Astrocyte of the spinal cord (primary cell): ENCODE measurements around the gene C12orf42.

Source experiments
- DNase-seq: peaks from one replicate; pipeline ENCODE4 v3.0.0; 2011; ENCODE audit warnings: low read depth, low spot score
- H3K4me3 ChIP-seq: 2 replicates; pipeline ENCODE4 v1.5.1; 2011; ENCODE audit warnings: low read depth, mild to moderate bottlenecking, low read length, moderate library complexity
- CTCF ChIP-seq: IDR thresholded peaks from 2 replicates; pipeline ENCODE4 v1.5.1; 2012; ENCODE audit warnings: low read depth, mild to moderate bottlenecking, low read length, inconsistent platforms
- in situ Hi-C: cut with HindIII; loops from 2 replicates; pipeline ENCODE4 v1.10.0; 2017; ENCODE audit warnings: low sequenced_read_pairs

Gene C12orf42

GRCh38 chr12:103498990-103499389 is 3.2 kb upstream of the C12orf42 start:
- no peak overlapping the region for H3K4me3 ChIP-seq
- DNase-seq: no peak
- no peak for TF ChIP-seq CTCF
- in situ Hi-C loops: no loop called here

GRCh38 chr12:103494734-103495468 is 867 bp downstream of the C12orf42 start:
- TF ChIP-seq CTCF: no peak
- no peak overlapping the region for H3K4me3 ChIP-seq
- in situ Hi-C loops: no loop called here

GRCh38 chr12:103494051-103494733 is 1.6 kb downstream of the C12orf42 start:
- DNase-seq: no peak
- H3K4me3 ChIP-seq: no peak overlapping the region
- in situ Hi-C loops: no loop called here
- TF ChIP-seq CTCF: no peak

More at GRCh38 chr12:103494734-103495468, 867 bp downstream of the C12orf42 start:
- no peak for DNase-seq

GRCh38 chr12:103493199-103493598 is 2.6 kb downstream of the C12orf42 start:
- no peak overlapping the region for H3K4me3 ChIP-seq

GRCh38 chr12:103482365-103482764 is 13.4 kb downstream of the C12orf42 start:
- no peak overlapping the region for H3K4me3 ChIP-seq
- in situ Hi-C loops: no loop called here
- DNase-seq: no peak
- TF ChIP-seq CTCF: no peak

More at GRCh38 chr12:103493199-103493598, 2.6 kb downstream of the C12orf42 start:
- in situ Hi-C loops: no loop called here
- no peak for TF ChIP-seq CTCF
- no peak for DNase-seq

GRCh38 chr12:103475073-103475472 is 20.7 kb downstream of the C12orf42 start:
- no peak for DNase-seq

More at GRCh38 chr12:103475073-103475472, 20.7 kb downstream of the C12orf42 start:
- in situ Hi-C loops: no loop called here
- H3K4me3 ChIP-seq: no peak overlapping the region
- no peak for TF ChIP-seq CTCF
